ENCODE data around the gene TNS1. TPM values are rescaled to one million over a fixed set of nuclear protein-coding genes. Genes with fewer than 3 reads are reported as not detected.

The TNS1 gene
- total RNA-seq, 2 donors from 2014 or later: 20.6 to 164 TPM

- no peak overlapping the region for H3K4me3 ChIP-seq
- no peaks in the 10 kb centered on the region for H3K4me1 ChIP-seq
- H3K36me3 ChIP-seq: no peaks in the 10 kb centered on the region
- H3K27me3 ChIP-seq: no peaks in the 10 kb centered on the region
- no peak for TF ChIP-seq CTCF (IDR thresholded peaks at IDR 0.05)
- H3K9ac ChIP-seq (ENCODE audit: low read depth in 2 of 2, low read length in 2 of 2): no peak overlapping the region
- H3K27ac ChIP-seq: no peak overlapping the region
- no peak for DNase-seq
- intact Hi-C loops (cut with DNase I): no loop called here
- H3K9me3 ChIP-seq: no peaks in the 10 kb centered on the region
Measured at GRCh38 chr2:217802876-217803652, 199.7 kb downstream of the TNS1 start.

- H3K9me3 ChIP-seq: no peaks in the 10 kb centered on the region
- no peaks in the 10 kb centered on the region for H3K27me3 ChIP-seq
- H3K9ac ChIP-seq (ENCODE audit: low read depth in 2 of 2, low read length in 2 of 2): no peak overlapping the region
- H3K4me3 ChIP-seq: no peak overlapping the region
- TF ChIP-seq CTCF (IDR thresholded peaks at IDR 0.05): no peak
- no peak overlapping the region for H3K27ac ChIP-seq
- DNase-seq: no peak
- H3K36me3 ChIP-seq: no peaks in the 10 kb centered on the region
- intact Hi-C loops (cut with DNase I): no loop called here
- H3K4me1 ChIP-seq: no peaks in the 10 kb centered on the region
Measured at GRCh38 chr2:217802266-217802665, 200.5 kb downstream of the TNS1 start.

- Histone ChIP-seq H3K4me1 (no peaks in the 10 kb centered on the region), H3K36me3 (no peaks in the 10 kb centered on the region), H3K27me3 (no peaks in the 10 kb centered on the region), H3K9ac (ENCODE audit: low read depth in 2 of 2, low read length in 2 of 2) (no peak overlapping the region), H3K4me3 (no peak overlapping the region), H3K9me3 (no peaks in the 10 kb centered on the region), H3K27ac (no peak overlapping the region)
- no peak for TF ChIP-seq CTCF (IDR thresholded peaks at IDR 0.05)
- DNase-seq: no peak
- intact Hi-C loops (cut with DNase I): no loop called here
Measured at GRCh38 chr2:217801711-217802110, 201.1 kb downstream of the TNS1 start.

- H3K9me3 ChIP-seq: no peaks in the 10 kb centered on the region
- no peak overlapping the region for H3K27ac ChIP-seq
- intact Hi-C loops (cut with DNase I): no loop called here
- no peaks in the 10 kb centered on the region for H3K27me3 ChIP-seq
- H3K4me1 ChIP-seq: no peaks in the 10 kb centered on the region
- no peaks in the 10 kb centered on the region for H3K36me3 ChIP-seq
- no peak overlapping the region for H3K4me3 ChIP-seq
- no peak for TF ChIP-seq CTCF (IDR thresholded peaks at IDR 0.05)
- H3K9ac ChIP-seq (ENCODE audit: low read depth in 2 of 2, low read length in 2 of 2): no peak overlapping the region
- DNase-seq: no peak
Measured at GRCh38 chr2:217801115-217801531, 201.7 kb downstream of the TNS1 start.

- DNase-seq: no peak
- H3K9ac ChIP-seq (ENCODE audit: low read depth in 2 of 2, low read length in 2 of 2): no peak overlapping the region
- no peaks in the 10 kb centered on the region for H3K4me1 ChIP-seq
- TF ChIP-seq CTCF (IDR thresholded peaks at IDR 0.05): no peak
- H3K9me3 ChIP-seq: no peaks in the 10 kb centered on the region
- no peak overlapping the region for H3K4me3 ChIP-seq
- no peak overlapping the region for H3K27ac ChIP-seq
- H3K27me3 ChIP-seq: no peaks in the 10 kb centered on the region
- H3K36me3 ChIP-seq: no peaks in the 10 kb centered on the region
- intact Hi-C loops (cut with DNase I): no loop called here
Measured at GRCh38 chr2:217800433-217801114, 202.2 kb downstream of the TNS1 start.

Data from colonic mucosa (tissue), 4 donors.